HL-60 (cell line): ENCODE data around the gene ZNF35.
"Not testable (repeated sequence)": the region's sequence is repeated elsewhere in the genome, so short reads cannot be mapped to it uniquely, and the experiment has no call there.

Source experiments
- CTCF ChIP-seq: IDR thresholded peaks from one replicate; pipeline ENCODE4 v1.5.1; 2011; ENCODE audit warnings: low read length, control low read depth, inconsistent platforms; ENCODE audit not compliant: insufficient read depth
- GABPA ChIP-seq: IDR thresholded peaks from 2 replicates; pipeline ENCODE4 v1.6.1; 2012; ENCODE audit warnings: low read depth
- POLR2AphosphoS5 ChIP-seq: IDR thresholded peaks from 2 replicates; pipeline ENCODE4 v1.6.1; 2012; ENCODE audit warnings: low read depth
- SPI1 ChIP-seq: IDR thresholded peaks from 2 replicates; pipeline ENCODE4 v1.6.1; 2012; ENCODE audit warnings: low read depth, mild to moderate bottlenecking, borderline replicate concordance
- TF ChIP-seq, protein P1 (sequence below): IDR thresholded peaks from 2 replicates; pipeline ENCODE4 v1.6.1; 2012; ENCODE audit warnings: low read depth; ENCODE audit not compliant: insufficient replicate concordance

- TF ChIP-seq, protein P1, sequence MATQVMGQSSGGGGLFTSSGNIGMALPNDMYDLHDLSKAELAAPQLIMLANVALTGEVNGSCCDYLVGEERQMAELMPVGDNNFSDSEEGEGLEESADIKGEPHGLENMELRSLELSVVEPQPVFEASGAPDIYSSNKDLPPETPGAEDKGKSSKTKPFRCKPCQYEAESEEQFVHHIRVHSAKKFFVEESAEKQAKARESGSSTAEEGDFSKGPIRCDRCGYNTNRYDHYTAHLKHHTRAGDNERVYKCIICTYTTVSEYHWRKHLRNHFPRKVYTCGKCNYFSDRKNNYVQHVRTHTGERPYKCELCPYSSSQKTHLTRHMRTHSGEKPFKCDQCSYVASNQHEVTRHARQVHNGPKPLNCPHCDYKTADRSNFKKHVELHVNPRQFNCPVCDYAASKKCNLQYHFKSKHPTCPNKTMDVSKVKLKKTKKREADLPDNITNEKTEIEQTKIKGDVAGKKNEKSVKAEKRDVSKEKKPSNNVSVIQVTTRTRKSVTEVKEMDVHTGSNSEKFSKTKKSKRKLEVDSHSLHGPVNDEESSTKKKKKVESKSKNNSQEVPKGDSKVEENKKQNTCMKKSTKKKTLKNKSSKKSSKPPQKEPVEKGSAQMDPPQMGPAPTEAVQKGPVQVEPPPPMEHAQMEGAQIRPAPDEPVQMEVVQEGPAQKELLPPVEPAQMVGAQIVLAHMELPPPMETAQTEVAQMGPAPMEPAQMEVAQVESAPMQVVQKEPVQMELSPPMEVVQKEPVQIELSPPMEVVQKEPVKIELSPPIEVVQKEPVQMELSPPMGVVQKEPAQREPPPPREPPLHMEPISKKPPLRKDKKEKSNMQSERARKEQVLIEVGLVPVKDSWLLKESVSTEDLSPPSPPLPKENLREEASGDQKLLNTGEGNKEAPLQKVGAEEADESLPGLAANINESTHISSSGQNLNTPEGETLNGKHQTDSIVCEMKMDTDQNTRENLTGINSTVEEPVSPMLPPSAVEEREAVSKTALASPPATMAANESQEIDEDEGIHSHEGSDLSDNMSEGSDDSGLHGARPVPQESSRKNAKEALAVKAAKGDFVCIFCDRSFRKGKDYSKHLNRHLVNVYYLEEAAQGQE, result not testable (repeated sequence)
- TF ChIP-seq CTCF, GABPA, POLR2AphosphoS5, SPI1: not testable (repeated sequence)
Observed at GRCh38 chr3:44673466-44673865, 24.9 kb downstream of the ZNF35 start.
